NCI-H2107 treated with DMSO at 0.1 percent for 48 hours (cell line): Measurements from ENCODE around the gene PRKCZ.

Experiments used
- DNase-seq: peaks from one replicate; lab custom pipeline; 2025; ENCODE audit not compliant: unreplicated experiment; lab: John Stamatoyannopoulos, UW

PRKCZ gene

DNA sequence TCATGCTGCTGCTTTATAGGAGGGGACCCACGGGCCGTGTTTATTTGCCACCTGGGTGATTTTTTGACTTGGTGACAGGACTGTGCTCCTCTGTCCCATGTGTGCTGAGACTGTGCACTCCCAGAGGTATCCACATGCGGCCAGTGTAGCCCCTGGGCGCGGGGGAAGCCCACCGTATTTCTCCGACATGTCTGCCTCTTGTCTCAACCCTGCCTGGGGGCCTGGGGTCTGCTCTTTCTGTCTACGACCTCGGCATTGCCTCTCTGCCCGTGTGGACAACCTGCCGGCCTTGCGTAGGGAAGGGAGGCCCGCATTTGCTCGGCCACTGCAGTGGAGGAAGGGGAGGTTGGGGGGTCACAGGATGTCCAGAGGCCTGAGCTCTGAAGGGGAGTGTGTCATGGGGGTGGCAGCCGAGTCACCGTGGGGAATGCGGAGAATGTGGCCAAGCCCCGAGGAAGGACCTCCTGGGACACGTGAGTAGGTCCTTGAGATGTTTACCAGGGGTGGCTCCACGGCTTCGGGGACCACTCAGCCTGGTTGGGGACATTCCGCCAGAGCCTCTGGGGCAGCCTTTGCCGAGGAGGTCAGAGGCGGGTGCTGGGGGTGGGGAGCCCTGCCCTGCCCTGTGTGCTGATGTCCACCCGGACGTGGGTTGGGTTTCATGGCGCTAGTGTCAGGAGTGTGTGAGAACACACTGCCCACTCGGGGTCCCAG, 11.0 kb downstream of the PRKCZ start:
- DNase-seq, result no peak

DNA sequence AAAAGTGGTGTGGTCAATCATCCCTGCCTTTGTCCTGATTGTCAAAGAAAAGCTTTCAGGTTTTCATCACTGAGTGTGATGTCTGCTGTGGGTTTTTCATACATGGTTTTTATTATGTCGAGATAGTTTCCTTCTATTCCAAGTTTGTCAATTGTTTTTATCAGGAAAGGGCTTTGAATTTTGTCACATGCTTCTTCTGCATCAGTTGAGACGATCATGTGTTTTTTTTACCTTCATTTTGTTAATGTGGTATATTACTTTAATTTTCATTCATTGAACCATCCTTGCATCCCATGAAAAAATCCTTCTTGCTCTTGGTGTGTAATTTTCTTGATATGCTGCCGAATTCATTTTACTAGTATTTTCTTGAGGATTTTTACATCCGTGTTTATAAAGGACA, 15.5 kb downstream of the PRKCZ start:
- no peak for DNase-seq

DNA sequence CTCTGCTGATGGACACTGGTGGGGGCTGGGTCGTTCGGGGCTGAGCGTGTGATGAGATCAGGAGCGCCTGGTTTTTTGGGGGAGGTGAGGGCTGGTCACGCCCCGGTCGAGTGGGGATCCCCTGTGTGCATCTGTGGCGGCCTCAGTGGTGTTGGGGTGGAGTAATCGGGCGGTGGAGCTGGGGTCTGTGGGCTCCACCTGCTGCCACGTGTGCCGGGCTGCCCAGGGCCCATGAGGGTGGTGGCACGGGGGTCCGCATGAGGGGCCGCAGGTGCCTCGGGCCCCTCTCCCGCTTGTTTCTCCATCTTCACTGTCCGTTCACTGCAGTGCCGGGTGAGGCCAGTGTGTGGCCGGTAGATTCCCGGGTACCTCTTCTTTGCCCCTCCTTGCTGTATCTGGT, 17.2 kb downstream of the PRKCZ start:
- no peak for DNase-seq

DNA sequence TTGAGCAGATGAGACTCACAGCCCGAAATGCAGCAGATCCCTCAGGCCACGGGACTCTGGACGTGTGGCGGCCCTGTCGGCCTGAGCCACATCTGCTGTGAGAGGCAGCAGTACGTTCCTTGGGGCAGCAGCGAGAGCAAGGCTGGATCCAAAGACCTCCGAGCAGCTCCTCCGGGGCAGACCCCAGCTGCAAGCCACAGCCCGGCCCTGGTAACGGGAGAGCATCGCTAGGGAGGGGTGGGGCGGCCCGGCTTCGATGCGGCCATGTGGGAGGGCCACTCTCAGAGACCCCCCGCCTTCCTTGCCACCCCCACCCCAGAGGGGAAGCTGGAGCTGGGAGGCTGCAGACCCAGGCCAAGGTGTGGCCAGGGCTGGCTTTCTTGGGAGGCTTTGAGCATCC, 17.8 kb downstream of the PRKCZ start:
- DNase-seq, result no peak

DNA sequence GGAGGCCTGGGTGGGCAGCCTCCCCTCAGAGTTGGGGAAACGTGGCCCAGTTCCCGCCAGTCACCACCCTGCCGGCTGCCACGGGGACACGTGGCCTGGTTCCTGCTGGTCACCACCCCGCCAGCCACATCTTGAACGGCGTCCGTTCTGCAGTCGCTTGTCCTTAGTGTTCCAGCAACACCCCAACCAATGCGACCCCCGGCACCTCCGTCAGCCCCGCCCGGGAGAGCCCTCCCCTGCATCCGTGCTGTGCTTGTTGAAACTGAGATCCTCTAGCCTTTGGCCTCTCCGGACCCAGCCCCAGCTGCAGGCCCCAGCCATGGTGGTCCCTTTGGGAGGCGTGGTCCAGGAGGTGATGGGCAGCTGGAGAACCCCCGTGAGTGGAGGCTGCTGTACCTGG, 18.7 kb downstream of the PRKCZ start:
- DNase-seq, result no peak

DNA sequence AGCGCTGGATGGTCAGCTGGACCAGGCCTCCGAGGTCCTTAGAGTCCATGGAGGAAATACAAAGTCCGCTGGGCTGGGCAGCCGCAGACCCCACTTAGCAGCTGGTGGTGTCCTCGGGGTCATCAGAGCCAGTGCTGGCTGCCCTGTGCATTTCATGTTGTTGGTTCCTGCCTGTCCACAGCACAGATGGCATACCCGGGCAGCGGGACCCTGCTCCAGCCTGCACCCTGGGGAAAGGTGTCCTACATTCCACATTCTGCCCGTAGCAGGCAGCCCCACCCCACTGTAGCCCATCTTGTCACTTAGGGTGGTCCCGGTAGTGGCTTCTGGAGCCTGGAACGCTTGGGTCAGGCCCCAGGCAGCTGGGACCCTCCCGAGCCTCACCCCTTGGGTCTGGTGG, 19.8 kb downstream of the PRKCZ start:
- no peak for DNase-seq

DNA sequence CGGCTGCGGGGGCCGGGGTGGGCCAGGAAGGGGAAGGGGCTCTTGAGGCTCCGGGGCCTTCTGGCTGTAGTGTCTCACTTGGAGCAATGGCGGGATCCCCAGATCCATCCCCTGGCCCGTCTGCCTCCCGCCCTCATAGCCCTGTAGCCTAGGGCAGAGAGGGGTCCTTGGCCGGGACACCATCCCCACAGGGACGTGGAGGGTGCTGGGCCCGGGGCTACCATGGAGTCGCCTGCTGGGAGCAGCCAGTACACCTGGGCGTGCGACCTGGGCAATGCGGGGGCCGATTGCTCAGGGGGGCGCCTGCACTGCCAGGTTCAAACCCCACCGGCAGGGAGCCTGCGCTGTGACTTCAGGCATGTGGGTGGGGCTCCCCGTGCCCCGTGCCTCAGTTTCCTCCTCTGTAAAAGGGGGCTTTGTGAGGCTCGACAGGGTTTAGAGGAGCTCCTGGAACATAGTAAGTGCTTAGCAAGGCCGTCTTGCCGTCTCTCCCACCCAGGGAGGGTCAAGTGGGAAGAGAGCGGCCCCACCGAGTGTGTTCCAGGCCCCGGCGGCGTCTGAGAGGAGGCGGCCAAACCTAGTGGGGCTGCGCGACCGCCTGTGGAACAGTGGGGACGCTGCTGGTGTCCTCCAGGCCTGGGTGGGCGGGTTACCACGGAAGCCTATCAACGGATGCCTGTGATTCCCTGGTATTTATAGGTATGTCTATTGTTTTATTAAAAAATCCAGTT, 20.8 kb downstream of the PRKCZ start:
- no peak for DNase-seq

DNA sequence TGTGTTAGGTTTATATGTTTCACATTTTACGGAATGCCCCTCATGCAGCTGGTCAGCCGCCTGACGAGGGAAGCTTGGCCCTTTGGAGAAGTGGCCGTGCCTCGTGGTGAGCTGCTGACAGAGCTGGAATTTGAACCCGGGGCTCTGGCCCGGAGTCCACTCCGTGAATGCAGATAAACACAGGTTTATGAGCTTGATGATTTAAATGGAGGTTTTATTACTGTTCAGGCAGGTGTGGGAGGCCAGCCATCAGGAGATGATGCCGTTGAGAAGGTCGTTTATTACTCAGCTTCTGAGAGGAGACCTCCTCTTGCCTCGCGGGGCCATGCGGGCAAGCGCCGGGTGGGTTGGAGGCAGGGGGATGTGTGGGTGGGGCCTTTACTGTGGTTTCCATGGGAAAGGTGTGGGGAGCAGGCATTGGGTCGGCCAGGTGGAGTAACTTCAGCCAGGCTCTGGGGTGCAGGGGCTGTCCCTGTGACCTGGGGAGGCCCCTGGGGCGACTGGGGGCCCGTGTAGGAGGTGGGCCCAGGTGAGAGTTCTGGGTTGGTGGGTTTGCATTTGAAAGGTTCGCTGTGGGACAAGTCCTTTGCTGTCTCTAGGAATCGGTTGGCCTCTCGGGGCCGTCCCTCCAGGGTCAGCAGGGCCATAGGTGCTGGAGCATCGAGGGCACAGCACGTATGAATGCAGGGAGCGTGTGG, 22.0 kb downstream of the PRKCZ start:
- no peak for DNase-seq

DNA sequence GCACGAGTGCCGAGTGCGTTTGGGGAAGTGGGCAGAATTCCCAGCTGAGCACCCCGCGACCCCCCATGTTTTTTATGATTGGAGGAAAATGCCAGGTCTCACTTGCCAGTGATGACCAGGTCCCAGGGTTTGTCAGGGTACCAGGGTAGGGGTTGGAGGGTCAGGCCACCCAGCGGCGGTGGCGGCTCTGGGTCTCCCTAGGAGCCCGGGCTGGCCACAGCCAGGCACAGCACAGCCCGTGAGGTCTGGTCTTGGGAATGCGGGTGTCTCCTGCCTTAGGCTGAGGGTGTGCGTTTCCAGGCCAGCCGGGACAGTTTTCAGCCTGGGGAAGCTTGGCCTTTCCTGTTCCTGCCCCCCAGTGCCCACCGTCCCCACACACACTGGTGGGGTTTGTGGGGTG, 22.7 kb downstream of the PRKCZ start:
- DNase-seq, result no peak

DNA sequence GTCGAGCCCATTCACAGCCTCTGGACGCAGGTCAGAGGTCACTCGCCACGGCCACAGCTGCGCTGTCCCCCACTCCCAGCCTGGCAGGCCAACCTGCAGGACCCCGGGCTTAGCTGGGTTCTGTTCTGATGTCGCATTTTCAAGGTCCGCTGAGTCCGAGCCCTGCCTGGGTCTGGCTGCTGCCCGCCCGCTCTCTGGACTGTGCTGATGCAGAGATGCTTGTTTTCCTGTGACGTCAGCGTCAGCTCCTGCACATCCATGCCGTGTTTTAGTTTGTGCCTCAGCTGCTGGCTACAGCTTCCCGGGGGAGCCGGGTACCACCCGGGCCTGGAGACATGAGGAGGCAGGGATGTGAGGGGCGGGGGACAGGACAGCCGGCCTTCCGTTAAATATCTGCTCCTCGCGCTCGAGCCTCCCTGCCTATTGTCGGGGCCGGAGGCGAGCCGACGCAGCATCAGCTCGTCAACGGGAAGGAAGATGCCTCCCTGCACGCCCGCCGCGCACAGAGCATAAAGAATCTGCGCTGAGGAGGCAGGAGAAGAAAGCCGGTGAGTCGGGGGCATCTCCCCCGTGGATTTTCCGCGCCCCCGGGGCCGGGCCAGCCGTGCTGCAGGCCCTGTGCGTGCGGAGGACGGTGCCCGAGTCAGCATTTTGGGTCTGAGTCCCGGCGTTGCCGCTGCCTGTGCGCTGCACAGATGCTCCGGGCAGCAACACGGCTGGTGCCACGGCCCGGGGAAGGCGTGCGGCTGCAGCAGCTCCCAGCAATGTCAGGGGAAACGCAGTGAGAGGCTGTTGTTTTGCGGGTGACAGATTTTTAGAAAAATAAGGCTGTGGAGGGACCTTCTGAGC, 23.4 kb downstream of the PRKCZ start:
- no peak for DNase-seq

DNA sequence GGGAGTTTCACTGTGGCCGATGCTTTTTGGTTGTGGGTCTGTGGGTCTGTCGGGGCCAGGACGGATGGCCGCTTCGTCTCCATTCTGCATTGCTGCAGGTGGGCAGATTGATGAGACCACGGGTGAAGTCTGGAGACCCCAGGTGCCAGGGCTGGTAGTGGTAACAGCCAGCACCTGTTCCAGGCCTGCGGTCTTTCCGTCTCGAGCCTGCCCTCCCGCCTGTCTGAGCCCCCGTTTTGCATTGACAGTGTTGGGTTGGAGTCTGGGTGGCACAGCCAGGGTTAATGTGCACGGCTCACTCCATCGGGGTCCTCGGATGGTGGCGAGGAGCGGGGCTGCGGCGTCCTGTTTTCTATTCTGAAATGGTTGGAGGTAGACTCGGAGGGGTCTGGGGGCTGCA, 24.2 kb downstream of the PRKCZ start:
- DNase-seq, result no peak

DNA sequence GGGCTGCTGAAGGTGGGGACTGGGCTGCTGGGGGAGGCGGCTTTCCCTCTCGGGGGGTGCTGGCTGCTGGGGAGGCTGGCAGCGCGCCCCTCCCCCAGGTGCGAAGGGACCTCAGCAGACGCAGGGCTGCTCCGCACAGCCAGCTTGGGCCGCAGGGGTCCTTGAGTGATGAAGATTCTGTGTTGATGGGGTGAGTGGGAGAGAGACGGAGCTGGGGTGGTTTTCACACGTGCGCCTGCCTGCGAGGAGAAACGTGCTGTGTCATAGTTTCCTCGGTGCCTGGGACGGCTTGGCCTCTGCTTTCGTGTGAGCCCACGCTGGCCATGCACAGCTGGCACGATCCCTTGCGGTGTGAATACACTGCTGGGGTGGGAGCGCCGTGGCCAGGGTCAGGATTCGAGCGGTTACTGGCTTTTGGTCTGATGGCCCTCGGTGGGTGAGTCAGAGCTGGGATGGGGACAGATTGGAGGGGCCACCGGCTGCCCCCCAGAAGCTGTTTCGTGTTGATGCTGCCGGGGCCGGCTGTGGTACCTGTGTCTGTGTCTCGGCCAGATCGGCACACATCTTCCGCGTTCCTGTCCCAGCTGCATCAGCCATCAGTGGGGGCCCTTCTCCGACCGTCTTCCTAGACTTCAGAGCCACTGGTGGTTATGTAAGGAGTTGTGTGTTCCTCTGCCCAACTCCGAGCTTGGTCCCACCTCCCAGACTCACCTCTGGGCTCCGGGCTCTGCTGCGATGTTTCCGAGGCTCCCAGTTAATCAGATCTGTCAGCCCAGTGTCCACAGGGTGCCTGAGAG, 24.9 kb downstream of the PRKCZ start:
- no peak for DNase-seq

DNA sequence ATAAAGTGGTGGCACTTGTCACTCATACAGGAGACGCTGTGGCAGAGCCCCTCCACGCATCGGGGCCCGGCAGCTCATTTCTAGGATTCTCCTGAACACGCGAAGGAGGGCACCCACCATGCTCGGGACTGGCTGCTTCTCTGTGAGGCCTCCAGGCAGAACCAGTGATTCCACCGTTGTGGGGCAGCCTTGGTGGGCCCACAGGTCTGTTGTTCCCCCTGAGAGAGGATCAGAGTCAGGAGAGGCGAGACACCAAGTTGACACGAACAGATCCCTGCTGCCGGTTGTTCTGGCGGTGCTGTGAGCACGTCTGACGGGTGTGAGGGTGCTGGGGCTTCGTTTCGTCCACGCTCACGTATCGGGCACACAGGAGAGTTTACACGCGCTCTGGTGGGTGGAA, 26.6 kb downstream of the PRKCZ start:
- DNase-seq, result no peak

DNA sequence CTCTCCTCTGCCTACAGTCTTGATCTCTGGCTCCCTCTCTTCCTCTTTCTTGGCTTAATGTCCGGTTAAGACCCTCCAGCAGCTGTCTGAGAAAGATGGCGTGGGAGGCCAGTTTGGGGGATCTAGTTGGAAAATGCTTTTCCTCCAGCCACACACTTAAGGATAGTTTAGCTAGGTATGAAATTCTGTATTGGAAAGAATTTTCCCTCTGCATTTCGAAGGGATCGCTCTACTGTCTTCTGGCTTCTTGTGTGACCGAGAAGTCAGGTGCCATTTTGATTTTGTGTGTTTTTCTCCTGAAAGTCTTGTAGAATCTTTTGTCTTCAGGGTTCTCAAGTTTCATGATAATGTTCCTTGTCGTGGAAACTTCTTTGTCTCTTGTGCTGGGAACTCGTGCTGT, 28.0 kb downstream of the PRKCZ start:
- no peak for DNase-seq

DNA sequence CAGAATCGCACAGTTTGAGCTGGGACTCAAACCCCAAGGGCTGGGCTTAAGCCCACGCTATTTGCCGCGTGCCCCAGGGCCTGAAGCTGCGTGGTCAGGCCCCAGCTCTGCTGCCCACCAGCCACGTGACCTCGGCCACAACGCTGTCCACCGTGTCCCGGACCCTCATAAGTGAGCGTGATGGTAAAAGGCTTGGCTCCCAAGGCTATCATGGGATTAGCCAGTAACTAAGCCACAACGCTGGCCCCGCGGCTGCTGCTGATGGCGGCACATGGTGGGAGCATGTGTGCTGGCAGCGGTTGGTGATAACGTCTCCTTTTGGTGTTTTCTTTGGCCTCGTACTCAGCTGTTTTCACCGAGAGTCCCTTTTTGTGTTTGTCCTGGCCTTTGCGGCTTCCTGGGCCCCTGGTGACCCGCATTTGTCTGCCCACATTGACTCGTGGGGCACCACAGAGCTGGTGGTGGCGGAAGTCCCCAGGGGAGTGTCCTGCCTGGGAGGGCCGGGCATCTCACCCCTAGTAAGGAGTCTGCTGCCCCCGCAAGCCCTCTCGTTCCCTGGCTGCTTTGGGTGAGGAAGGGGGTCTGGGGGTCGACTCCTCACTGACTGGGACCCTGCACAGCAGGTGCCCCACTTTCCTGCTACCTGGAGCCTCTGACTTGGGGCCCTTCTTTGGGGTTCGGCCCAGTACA, 29.3 kb downstream of the PRKCZ start:
- no peak for DNase-seq

DNA sequence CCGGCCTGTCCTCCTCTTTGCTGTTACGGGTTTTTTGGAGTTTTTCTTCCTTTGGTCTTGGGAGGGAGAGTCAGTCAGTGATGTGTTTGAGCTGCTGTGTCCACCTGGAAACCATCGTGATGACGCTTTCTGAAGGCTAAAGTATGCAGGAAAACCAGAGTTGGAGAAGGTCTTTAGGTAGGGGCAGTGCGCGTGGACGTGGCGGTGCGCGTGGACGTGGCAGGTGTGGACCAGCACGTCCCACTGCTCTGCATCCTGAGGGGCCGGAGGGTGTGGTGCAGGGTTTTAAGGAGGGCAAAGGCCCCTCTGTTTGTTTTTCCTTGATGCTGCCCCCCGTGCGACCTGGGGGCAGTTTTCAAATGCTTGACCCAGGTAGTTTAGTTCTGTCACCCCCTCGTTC, 29.9 kb downstream of the PRKCZ start:
- DNase-seq, result no peak

DNA sequence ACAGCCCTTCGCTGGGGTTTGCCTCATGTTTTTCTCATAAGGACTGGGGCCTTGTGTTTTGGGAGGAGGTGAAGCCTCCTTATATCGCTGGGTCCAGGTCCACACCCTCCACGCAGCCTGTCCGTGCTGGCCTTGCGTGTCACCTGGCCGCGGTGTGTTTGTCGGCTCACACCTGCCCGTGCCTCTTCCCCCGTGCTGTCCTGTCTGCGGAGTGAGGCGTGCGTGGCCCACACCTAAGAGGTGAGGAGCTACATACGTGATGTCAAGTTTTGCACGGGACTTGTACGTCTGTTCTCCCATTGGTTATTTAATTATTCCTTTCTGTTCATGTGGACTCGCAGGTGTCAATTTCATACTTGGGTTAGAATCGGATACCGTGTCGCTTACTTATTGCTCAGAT, 30.7 kb downstream of the PRKCZ start:
- DNase-seq, result no peak

DNA sequence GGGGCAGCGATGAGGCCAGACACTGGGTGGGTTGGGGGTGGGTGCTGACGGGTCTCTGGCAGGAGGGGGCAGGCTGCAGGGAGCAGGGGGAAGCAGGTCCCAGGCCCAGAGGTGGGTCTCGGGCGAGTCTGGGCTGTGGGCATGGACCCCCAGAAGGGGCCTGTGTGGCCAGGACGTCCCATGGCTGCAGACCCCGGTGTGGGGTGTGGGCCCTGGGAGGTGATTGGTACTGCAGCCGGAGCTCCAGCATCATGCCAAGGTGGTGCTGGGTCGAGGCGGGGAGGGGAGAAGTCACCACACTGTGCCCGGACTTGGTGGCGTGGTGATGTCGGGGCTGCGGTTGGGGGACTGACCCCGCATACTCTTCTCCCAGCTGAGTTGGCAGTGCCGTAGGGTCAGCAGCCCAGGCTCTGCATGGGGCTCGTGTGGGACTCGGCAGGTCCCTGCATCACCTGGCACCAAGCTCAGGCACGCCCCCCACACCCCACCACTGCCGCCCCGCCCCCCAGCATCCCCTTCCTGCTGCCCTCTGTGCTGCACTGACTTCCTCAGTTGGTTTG, 31.2 kb downstream of the PRKCZ start:
- no peak for DNase-seq

DNA sequence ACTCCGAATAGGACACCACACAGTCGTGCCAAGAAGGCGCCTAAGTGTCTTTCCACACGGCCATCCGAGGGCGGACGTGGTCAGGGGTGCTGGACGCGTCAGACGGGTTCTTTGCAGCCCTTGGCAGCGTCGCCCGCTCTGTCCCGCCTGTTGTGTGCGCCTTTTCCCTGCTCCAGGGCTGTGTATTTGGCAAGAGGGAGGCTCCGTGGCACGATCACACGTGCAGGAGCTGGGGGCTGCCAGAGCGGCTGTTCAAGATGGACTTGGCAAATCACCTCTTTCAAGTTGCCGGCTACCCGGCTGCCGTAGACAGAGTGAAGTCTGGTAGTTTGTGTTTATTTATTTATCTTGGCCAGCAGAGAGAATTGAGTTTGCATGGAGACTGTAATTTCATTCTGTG, 31.9 kb downstream of the PRKCZ start:
- no peak for DNase-seq

DNA sequence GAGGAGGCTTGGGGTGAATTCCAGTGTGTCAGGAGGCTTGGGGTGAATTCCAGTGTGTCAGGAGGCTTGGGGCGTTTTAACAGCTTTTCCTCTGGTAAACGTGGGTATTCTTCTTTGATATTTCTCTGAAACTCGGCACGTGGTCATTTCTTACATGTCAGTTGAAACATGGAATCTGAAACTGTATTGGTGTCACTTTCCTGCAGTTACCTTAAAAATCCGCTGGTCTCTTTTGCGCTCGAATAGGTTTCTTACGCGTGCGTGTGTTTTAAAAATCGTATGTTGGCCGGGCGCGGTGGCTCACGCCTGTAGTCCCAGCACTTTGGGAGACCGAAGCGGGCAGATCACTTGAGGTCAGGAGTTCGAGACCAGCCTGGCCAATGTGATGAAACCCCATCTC, 33.5 kb downstream of the PRKCZ start:
- no peak for DNase-seq
